GM23338 (cell line): ENCODE data around the gene SPRED2. TPM values are rescaled to one million over a fixed set of nuclear protein-coding genes. Genes with fewer than 3 reads are reported as not detected.

Source experiments
- ATAC-seq: fragments of 200-7000 bp; cut with Tn5 transposase; 3 replicates; pipeline ENCODE4 v1.9.1; 2020
- DNase-seq: peaks from one replicate; pipeline ENCODE4 v3.0.0-alpha.2; 2015; ENCODE audit warnings: low spot score
- H2AFZ ChIP-seq: fragments of 200-600 bp; sonication (generic); 2 replicates; pipeline ENCODE4 v1.8.0; 2016; ENCODE audit warnings: antibody characterized with exemption, mild to moderate bottlenecking, moderate library complexity
- H3F3A ChIP-seq: fragments of 200-600 bp; sonication (generic); replicated peaks from 2 replicates; pipeline ENCODE4 v1.8.0; 2017; ENCODE audit warnings: antibody characterized with exemption, mixed run types, low read depth
- H3K27ac ChIP-seq: fragments of 200-600 bp; sonication (generic); 2 replicates; pipeline ENCODE4 v1.6.1; 2016; ENCODE audit warnings: low read depth
- H3K27me3 ChIP-seq: fragments of 200-600 bp; sonication (generic); 2 replicates; pipeline ENCODE4 v1.8.0; 2016; ENCODE audit warnings: mild to moderate bottlenecking, mixed run types, moderate library complexity; ENCODE audit not compliant: insufficient read depth
- H3K36me3 ChIP-seq: fragments of 200-600 bp; sonication (generic); 2 replicates; pipeline ENCODE4 v1.8.0; 2016; ENCODE audit warnings: mild to moderate bottlenecking; ENCODE audit not compliant: insufficient read depth
- H3K4me1 ChIP-seq: fragments of 200-600 bp; sonication (generic); 2 replicates; pipeline ENCODE4 v1.8.0; 2016; ENCODE audit warnings: mild to moderate bottlenecking, moderate library complexity; ENCODE audit not compliant: insufficient read depth
- H3K4me2 ChIP-seq: fragments of 200-600 bp; sonication (generic); 2 replicates; pipeline ENCODE4 v1.7.1; 2017; ENCODE audit warnings: mixed run types
- H3K4me3 ChIP-seq: fragments of 200-600 bp; sonication (generic); 2 replicates; pipeline ENCODE4 v1.6.1; 2016; ENCODE audit warnings: mixed run types
- H3K79me2 ChIP-seq: fragments of 200-600 bp; sonication (generic); replicated peaks from 2 replicates; pipeline ENCODE4 v1.8.0; 2017; ENCODE audit warnings: mild to moderate bottlenecking; ENCODE audit not compliant: insufficient read depth
- H3K9me2 ChIP-seq: fragments of 200-600 bp; sonication (generic); 2 replicates; pipeline ENCODE4 v1.8.0; 2017; ENCODE audit not compliant: insufficient read depth
- H4K20me1 ChIP-seq: fragments of 200-600 bp; sonication (generic); replicated peaks from 2 replicates; pipeline ENCODE4 v1.8.0; 2017; ENCODE audit warnings: mild to moderate bottlenecking; ENCODE audit not compliant: insufficient read depth
- H3K27ac Mint-ChIP-seq: 2 replicates; pipeline ENCODE4 v1.8.0; 2020; ENCODE audit warnings: inconsistent platforms, mild to moderate bottlenecking, moderate library complexity, mixed read lengths
- H3K27me3 Mint-ChIP-seq: 3 replicates; pipeline ENCODE4 v1.8.0; 2022; ENCODE audit warnings: low read depth, mild to moderate bottlenecking, moderate library complexity, mixed read lengths, inconsistent platforms; ENCODE audit not compliant: insufficient read depth, poor library complexity
- H3K36me3 Mint-ChIP-seq: 3 replicates; pipeline ENCODE4 v1.8.0; 2021; ENCODE audit warnings: low read depth, mild to moderate bottlenecking, inconsistent platforms, moderate library complexity, mixed read lengths
- H3K4me1 Mint-ChIP-seq: 3 replicates; pipeline ENCODE4 v1.8.0; 2020; ENCODE audit warnings: mild to moderate bottlenecking, inconsistent platforms, mixed read lengths
- H3K4me3 Mint-ChIP-seq: 3 replicates; pipeline ENCODE4 v1.8.0; 2021; ENCODE audit warnings: moderate library complexity, mild to moderate bottlenecking, inconsistent platforms, mixed read lengths
- H3K9me3 Mint-ChIP-seq: 3 replicates; pipeline ENCODE4 v1.8.0; 2020; ENCODE audit warnings: moderate library complexity, mild to moderate bottlenecking, inconsistent platforms, mixed read lengths
- CREB1 ChIP-seq: fragments of 250-450 bp; sonication (Bioruptor Pico); IDR thresholded peaks from 2 replicates; pipeline ENCODE4 v1.5.0; 2020; ENCODE audit warnings: low read depth, mild to moderate bottlenecking, moderate library complexity
- ETS1 ChIP-seq: IDR thresholded peaks from 2 replicates; pipeline ENCODE4 v1.6.1; 2016; ENCODE audit warnings: antibody characterized with exemption
- EZH2 ChIP-seq: fragments of 200-600 bp; sonication (generic); IDR thresholded peaks from one replicate; pipeline ENCODE4 v1.8.0; 2017; ENCODE audit warnings: antibody characterized with exemption, mild to moderate bottlenecking, low read depth; ENCODE audit not compliant: unreplicated experiment
- EZH2phosphoT487 ChIP-seq: fragments of 200-600 bp; sonication (generic); IDR thresholded peaks from one replicate; pipeline ENCODE4 v1.8.1; 2018; ENCODE audit warnings: antibody characterized with exemption; ENCODE audit not compliant: unreplicated experiment
- JUNB ChIP-seq: IDR thresholded peaks from one replicate; pipeline ENCODE4 v1.6.1; 2016; ENCODE audit warnings: antibody characterized with exemption; ENCODE audit not compliant: unreplicated experiment
- NANOG ChIP-seq: IDR thresholded peaks from 2 replicates; pipeline ENCODE4 v1.6.1; 2016; ENCODE audit warnings: antibody characterized with exemption, borderline replicate concordance
- POLR2AphosphoS5 ChIP-seq: IDR thresholded peaks from 2 replicates; pipeline ENCODE4 v1.6.1; 2016; ENCODE audit warnings: antibody characterized with exemption, low read depth
- ZNF114 ChIP-seq: fragments of 250-450 bp; sonication (Bioruptor Pico); IDR thresholded peaks from 2 replicates; pipeline ENCODE4 v1.5.0; 2020; ENCODE audit warnings: mild to moderate bottlenecking, moderate library complexity
- ZNF331 ChIP-seq: fragments of 250-450 bp; sonication (Bioruptor Pico); IDR thresholded peaks from 2 replicates; pipeline ENCODE4 v1.5.0; 2020; ENCODE audit warnings: low read depth, mild to moderate bottlenecking, moderate library complexity
- ZNF462 ChIP-seq: fragments of 250-450 bp; sonication (Bioruptor Pico); IDR thresholded peaks from 2 replicates; pipeline ENCODE4 v1.5.0; 2020; ENCODE audit warnings: mild to moderate bottlenecking, moderate library complexity
- polyA plus RNA-seq: library from polyadenylated mRNA; unstranded; fragments of >200 nt; fragmentation: Nextera tagmentation; extraction: Ambion mirVana; gene quantifications from 2 replicates; pipeline ENCODE4 v1.2.1, GENCODE V29; 2016
- total RNA-seq: library from RNA; depleted of rRNA; stranded (reverse); fragments of >200 nt; shearing (Covaris generic); gene quantifications from 2 replicates; pipeline ENCODE4 v1.2.3, GENCODE V29; 2014

The SPRED2 gene
- total and polyA plus RNA-seq, 2 experiments from 2014 or later = 8.7 to 13.0 TPM

GRCh38 chr2:65375723-65376122 is 56.7 kb downstream of the SPRED2 start (continued):
- no peak for TF ChIP-seq ZNF462

- no peaks in the 10 kb centered on the region for H3K36me3 Mint-ChIP-seq
- H3F3A ChIP-seq = no peaks in the 10 kb centered on the region
- no peak overlapping the region for H3K27ac Mint-ChIP-seq
- H3K27me3 Mint-ChIP-seq = peaks cover 8% of the 10 kb centered on the region
- H3K4me3 Mint-ChIP-seq = no peak overlapping the region
- H4K20me1 ChIP-seq = peaks cover 17% of the 10 kb centered on the region; the same call in 1 of the 2 replicates
- H3K27ac ChIP-seq = no peak overlapping the region
- DNase-seq = no peak
- H3K4me2 ChIP-seq = no peak overlapping the region
- H3K79me2 ChIP-seq = peaks cover 18% of the 10 kb centered on the region
- no peak for ATAC-seq
- 0 out of 2 replicates have a peak, but pooled peaks cover 4% of the 10 kb centered on the region for H3K9me2 ChIP-seq
- no peaks in the 10 kb centered on the region for H3K36me3 ChIP-seq
- peaks cover 35% of the 10 kb centered on the region for H3K4me1 Mint-ChIP-seq
- H3K4me3 ChIP-seq = no peak overlapping the region
- no peak overlapping the region for H2AFZ ChIP-seq
- peaks cover 22% of the 10 kb centered on the region for H3K4me1 ChIP-seq
- H3K27me3 ChIP-seq = no peaks in the 10 kb centered on the region
- TF ChIP-seq NANOG = no peak
- TF ChIP-seq JUNB = no peak
- TF ChIP-seq ZNF462 = no peak
- no peak for TF ChIP-seq ZNF114 (CRISPR knock-in tag)
- TF ChIP-seq ZNF331 (CRISPR knock-in tag) = no peak
- no peak for TF ChIP-seq EZH2phosphoT487
- no peak for TF ChIP-seq EZH2
- TF ChIP-seq CREB1 (CRISPR knock-in tag) = no peak
- no peak for TF ChIP-seq ETS1
- no peak for TF ChIP-seq POLR2AphosphoS5
- no peaks in the 10 kb centered on the region for H3K9me3 Mint-ChIP-seq
These were observed 57.4 kb downstream of the SPRED2 start for GRCh38 chr2:65374999-65375398.
